H1 (cell line): Measurements from ENCODE around the gene ZRANB1. TPM values are rescaled to one million over a fixed set of nuclear protein-coding genes. Genes with fewer than 3 reads are reported as not detected.

Experiments
- CTCF ChIA-PET: fragments of 300-600 bp; sonication (Branson Sonifier 250); formaldehyde crosslinking; loops from one replicate; lab custom pipeline; 2021; ENCODE audit not compliant: partially characterized antibody; lab: Charles Lee
- POLR2A ChIA-PET: fragments of 300-600 bp; sonication (Branson Sonifier 250); formaldehyde crosslinking; loops from one replicate; lab custom pipeline; 2021; ENCODE audit warnings: inconsistent platforms; ENCODE audit not compliant: partially characterized antibody; lab: Charles Lee
- DNase-seq, 2 experiments: peaks; one replicate each; pipeline versions ENCODE4 v3.0.0 to v3.0.0-alpha.2; 2010 to 2022; ENCODE audit warnings: low spot score in 2 of 2, low read depth in 1 of 2, mixed read lengths in 1 of 2
- FAIRE-seq: peaks from 2 replicates; lab custom pipeline; 2011; peaks lifted over from hg19 to GRCh38; lab: Jason Lieb, UNC
- H2AFZ ChIP-seq: 2 replicates; pipeline ENCODE4 v1.8.1; 2012; ENCODE audit warnings: low read length, inconsistent platforms
- H2AK5ac ChIP-seq: 2 replicates; pipeline ENCODE4 v1.6.1; 2013; ENCODE audit warnings: low read depth, low read length
- H2BK120ac ChIP-seq: replicated peaks from 2 replicates; pipeline ENCODE3; 2013; ENCODE audit warnings: low read depth, low read length, inconsistent platforms
- H2BK12ac ChIP-seq: 2 replicates; pipeline ENCODE4 v1.6.1; 2013; ENCODE audit warnings: low read depth, low read length
- H2BK15ac ChIP-seq: 2 replicates; pipeline ENCODE4 v1.6.1; 2013; ENCODE audit warnings: low read length
- H2BK20ac ChIP-seq: 2 replicates; pipeline ENCODE4 v1.6.1; 2013; ENCODE audit warnings: low read length
- H2BK5ac ChIP-seq: 2 replicates; pipeline ENCODE4 v1.6.1; 2013; ENCODE audit warnings: low read depth, low read length
- H3K14ac ChIP-seq: 2 replicates; pipeline ENCODE4 v1.6.1; 2013; ENCODE audit warnings: inconsistent platforms; ENCODE audit not compliant: insufficient read length
- H3K18ac ChIP-seq: 2 replicates; pipeline ENCODE4 v1.6.1; 2013; ENCODE audit warnings: low read length; ENCODE audit errors: extremely low read depth
- H3K23ac ChIP-seq: 2 replicates; pipeline ENCODE4 v1.6.1; 2013; ENCODE audit warnings: inconsistent platforms; ENCODE audit not compliant: insufficient read length
- H3K23me2 ChIP-seq: 2 replicates; pipeline ENCODE4 v1.6.1; 2013; ENCODE audit warnings: low read depth, low read length
- H3K27ac ChIP-seq: 2 replicates; pipeline ENCODE4 v1.6.1; 2011; ENCODE audit warnings: low read depth, low read length, inconsistent platforms
- H3K27me3 ChIP-seq, 4 experiments: replicated peaks in 1 of 4; 1 replicate in 1 of 4; 2 replicates in 3 of 4; pipeline versions ENCODE4 v1.6.1 to v1.8.1; 2011 to 2013; ENCODE audit warnings: low read length in 3 of 4, mild to moderate bottlenecking in 3 of 4, inconsistent platforms in 2 of 4, mixed read lengths in 2 of 4, moderate library complexity in 1 of 4; ENCODE audit not compliant: control insufficient read depth in 3 of 4, insufficient read depth in 3 of 4; ENCODE audit errors: extremely low read depth in 1 of 4
- H3K36me3 ChIP-seq, 4 experiments: 2 replicates each; pipeline versions ENCODE4 v1.6.1 to v1.8.1; 2011 to 2013; ENCODE audit warnings: mild to moderate bottlenecking in 4 of 4, low read length in 3 of 4, moderate library complexity in 2 of 4, control low read depth in 1 of 4, inconsistent platforms in 1 of 4; ENCODE audit not compliant: insufficient read depth in 4 of 4, control insufficient read depth in 2 of 4
- H3K4ac ChIP-seq: replicated peaks from 2 replicates; pipeline ENCODE3; 2013; ENCODE audit warnings: low read length, low read depth, mixed read lengths, inconsistent platforms; ENCODE audit not compliant: insufficient read length
- H3K4me1 ChIP-seq, 4 experiments: replicated peaks in 1 of 4; 1 replicate in 1 of 4; 2 replicates in 3 of 4; pipeline versions ENCODE4 v1.6.1 to v1.8.1; 2011 to 2013; ENCODE audit warnings: low read length in 3 of 4, inconsistent platforms in 2 of 4, mixed read lengths in 1 of 4; ENCODE audit not compliant: insufficient read depth in 4 of 4, control insufficient read depth in 3 of 4
- H3K4me2 ChIP-seq, 2 experiments: 2 replicates each; pipeline versions ENCODE4 v1.6.1 to v1.8.1; 2011 to 2013; ENCODE audit warnings: low read depth in 2 of 2, low read length in 2 of 2, control low read depth in 1 of 2, inconsistent platforms in 1 of 2, mild to moderate bottlenecking in 1 of 2; ENCODE audit not compliant: insufficient read depth in 1 of 2
- H3K4me3 ChIP-seq, 4 experiments: fragments of 200-600, 300-600 bp in 1 of 4; sonication (generic), shearing (Covaris generic), sonication (Bioruptor Twin) in 1 of 4; 2 replicates each; pipeline versions ENCODE4 v1.5.1 to v1.8.1; 2011 to 2016; ENCODE audit warnings: low read length in 4 of 4, low read depth in 3 of 4, control low read depth in 2 of 4, inconsistent platforms in 2 of 4, mild to moderate bottlenecking in 2 of 4, mixed read lengths in 1 of 4, moderate library complexity in 1 of 4; ENCODE audit not compliant: insufficient read depth in 2 of 4; ENCODE audit errors: extremely low read depth in 1 of 4
- H3K56ac ChIP-seq: replicated peaks from 2 replicates; pipeline ENCODE3; 2013; ENCODE audit warnings: low read depth, mild to moderate bottlenecking, mixed read lengths, low read length, inconsistent platforms; ENCODE audit not compliant: insufficient read length
- H3K79me1 ChIP-seq: 2 replicates; pipeline ENCODE4 v1.6.1; 2013; ENCODE audit warnings: low read depth, low read length, control low read depth
- H3K79me2 ChIP-seq, 2 experiments: 2 replicates each; pipeline versions ENCODE4 v1.6.1 to v1.8.1; 2012 to 2013; ENCODE audit warnings: low read length in 2 of 2, mild to moderate bottlenecking in 2 of 2, inconsistent platforms in 1 of 2; ENCODE audit not compliant: insufficient read depth in 2 of 2, control insufficient read depth in 1 of 2
- H3K9ac ChIP-seq, 4 experiments: replicated peaks in 1 of 4; 1 replicate in 1 of 4; 2 replicates in 3 of 4; pipeline versions ENCODE4 v1.6.1 to v1.8.1; 2011 to 2013; ENCODE audit warnings: low read depth in 3 of 4, low read length in 3 of 4, control low read depth in 2 of 4, mild to moderate bottlenecking in 2 of 4, moderate library complexity in 2 of 4, inconsistent platforms in 1 of 4; ENCODE audit errors: extremely low read depth in 1 of 4
- H3K9me3 ChIP-seq, 2 experiments: 2 replicates each; pipeline versions ENCODE4 v1.6.1 to v1.8.1; 2012 to 2013; ENCODE audit warnings: mild to moderate bottlenecking in 2 of 2, moderate library complexity in 2 of 2, control low read depth in 1 of 2, inconsistent platforms in 1 of 2, low read depth in 1 of 2, low read length in 1 of 2, mixed read lengths in 1 of 2; ENCODE audit not compliant: insufficient read depth in 2 of 2
- H4K20me1 ChIP-seq, 2 experiments: replicated peaks in 1 of 2; 2 replicates each; pipeline versions ENCODE3 to v1.8.1; 2011 to 2013; ENCODE audit warnings: inconsistent platforms in 2 of 2, low read length in 2 of 2, mild to moderate bottlenecking in 1 of 2; ENCODE audit not compliant: insufficient read depth in 2 of 2, control insufficient read depth in 1 of 2
- H4K5ac ChIP-seq: 2 replicates; pipeline ENCODE4 v1.6.1; 2013; ENCODE audit warnings: low read length, low read depth, mixed read lengths, inconsistent platforms; ENCODE audit not compliant: insufficient read length
- H4K8ac ChIP-seq: 2 replicates; pipeline ENCODE4 v1.8.0; 2013; ENCODE audit warnings: mild to moderate bottlenecking, moderate library complexity, low read length, inconsistent platforms; ENCODE audit not compliant: insufficient read depth; ENCODE audit errors: extremely low read depth
- H4K91ac ChIP-seq: replicated peaks from 2 replicates; pipeline ENCODE3; 2013; ENCODE audit warnings: low read length, mixed read lengths, inconsistent platforms; ENCODE audit not compliant: insufficient read length
- BACH1 ChIP-seq: IDR thresholded peaks from 2 replicates; pipeline ENCODE4 v1.6.1; 2012; ENCODE audit warnings: low read length, improper control_type of control experiment
- BRCA1 ChIP-seq: IDR thresholded peaks from 2 replicates; pipeline ENCODE4 v1.6.1; 2012; ENCODE audit warnings: low read depth, low read length, improper control_type of control experiment
- POLR2AphosphoS5 ChIP-seq: IDR thresholded peaks from 2 replicates; pipeline ENCODE4 v1.6.1; 2011; ENCODE audit warnings: low read depth, low read length
- RAD21 ChIP-seq, 2 experiments: IDR thresholded peaks in 1 of 2; conservative IDR thresholded peaks in 1 of 2; 2 replicates each; pipeline ENCODE4 v1.6.1; 2011; ENCODE audit warnings: low read depth in 2 of 2, low read length in 2 of 2, improper control_type of control experiment in 1 of 2, inconsistent platforms in 1 of 2, mild to moderate bottlenecking in 1 of 2, moderate library complexity in 1 of 2
- WGBS, 2 experiments: shearing (Covaris generic) in 1 of 2; methylation state at CpG; one replicate each; pipeline versions ENCODE4 v1.1.6 to v1.1.7; 2013 to 2015; ENCODE audit warnings: low lambda C conversion rate in 2 of 2, mixed read lengths in 2 of 2, inconsistent platforms in 1 of 2, low coverage in 1 of 2, missing lambda C conversion rate in 1 of 2; ENCODE audit not compliant: insufficient replicate concordance in 2 of 2, insufficient coverage in 1 of 2, insufficient read length in 1 of 2; ENCODE audit errors: extremely low coverage in 1 of 2, missing lambda C conversion rate in 1 of 2; 5-methylcytosine and 5-hydroxymethylcytosine counted together
- polyA plus RNA-seq, 7 experiments: library from polyadenylated mRNA; depleted of rRNA in 3 of 7; stranded (reverse) in 5 of 7; unstranded in 2 of 7; fragments of >200 nt in 5 of 7; fragments of 200-250 nt in 2 of 7; gene quantifications; 1 replicate in 5 of 7; 2 replicates in 1 of 7; 4 replicates in 1 of 7; pipeline versions ENCODE4 v1.2.1 to v1.2.3, GENCODE V29; 2011 to 2013; ENCODE audit warnings: missing spikeins in 2 of 7, mixed read lengths in 2 of 7
- total RNA-seq: library from RNA; stranded (reverse); fragmentation: NEBNext Ultra II Directional; extraction: Animal tissue kit (Norgen Biotek cat#: 25700); gene quantifications from 2 replicates; pipeline ENCODE4 v1.2.1, GENCODE V29; 2021
- TF ChIP-seq, protein P1 (sequence below): IDR thresholded peaks from 2 replicates; pipeline ENCODE4 v1.6.1; 2012; ENCODE audit warnings: inconsistent platforms

ZRANB1 gene
- total and polyA plus RNA-seq, 2 of the 8 experiments (the other 6 are each of a cell fraction or from before 2014, with no cell fraction given): 6.1 to 19.9 TPM

DNA sequence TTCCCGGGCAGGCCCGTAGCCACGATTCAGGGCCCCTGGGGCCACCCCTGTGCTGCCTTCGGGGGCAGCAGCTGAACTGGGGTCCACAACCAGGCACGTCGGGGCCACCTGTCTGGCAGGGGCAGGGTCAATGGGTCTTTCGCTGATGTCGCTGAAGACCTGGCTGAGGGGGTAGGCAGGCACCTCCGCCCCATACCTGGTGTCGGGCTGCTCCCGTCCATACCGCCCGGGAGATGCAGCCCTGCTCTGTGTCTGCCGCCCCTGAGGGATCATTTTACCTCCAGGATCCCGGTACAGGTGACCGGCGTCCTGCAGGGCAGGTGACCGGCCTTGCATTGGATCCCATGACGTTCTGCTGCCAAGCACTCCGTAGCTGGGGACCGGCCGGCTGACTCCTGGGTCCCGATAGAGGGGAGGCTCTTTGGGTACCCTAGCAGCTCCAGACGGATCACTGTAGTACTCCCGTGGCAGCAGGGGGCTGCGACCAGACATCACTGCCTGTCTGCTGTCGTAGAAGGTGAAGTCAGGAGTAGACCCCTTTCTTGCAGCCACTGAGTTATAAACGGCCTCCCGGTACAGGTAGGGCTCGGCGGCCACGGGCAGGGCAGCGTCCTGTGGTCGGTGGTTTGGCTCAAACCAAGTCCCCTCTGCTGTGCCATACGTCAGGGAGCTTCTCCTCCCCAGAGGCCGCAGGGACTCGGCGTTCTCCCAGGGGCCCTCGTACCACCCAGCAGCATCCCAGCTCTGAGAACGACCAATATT, 85.2 kb downstream of the ZRANB1 start:
- POLR2A ChIA-PET: interaction anchor here (1.1 to 1.5 kb wide), 2 partner anchors 18 to 30 kb away, joined by 3 to 4 read pairs; no protein-coding TSS in a partner anchor
- peaks cover 0 to 10% (median 4%) of the 10 kb centered on the region in 4 experiments; a peak in 6 of 7 replicates for H3K4me1 ChIP-seq
- H4K91ac ChIP-seq: no peak overlapping the region
- 96% methylated on average over 39 of the region's 40 CpGs; no CpG with 5 or more reads in 1 of the 2 experiments for WGBS, 2 experiments
- H3K23me2 ChIP-seq: no peaks in the 10 kb centered on the region
- H3K56ac ChIP-seq: no peak overlapping the region
- H3K9me3 ChIP-seq: no peaks in the 10 kb centered on the region
- H3K14ac ChIP-seq: no peak overlapping the region
- H3K4ac ChIP-seq: no peak overlapping the region
- no peak overlapping the region for H3K4me3 ChIP-seq
- H2BK15ac ChIP-seq: no peak overlapping the region
- no peak overlapping the region for H2BK120ac ChIP-seq
- no peak overlapping the region for H3K23ac ChIP-seq
- FAIRE-seq: no peak
- no peak overlapping the region for H3K18ac ChIP-seq
- no peak overlapping the region for H3K4me2 ChIP-seq
- H3K9ac ChIP-seq: no peak overlapping the region
- peaks cover 6 to 52% (median 23%) of the 10 kb centered on the region in 4 experiments; a peak in 7 of 8 replicates for H3K36me3 ChIP-seq
- no peak for DNase-seq
- CTCF ChIA-PET: interaction anchor here (0.6 to 1.8 kb wide), 9 partner anchors 9 to 606 kb away, joined by 3 to 8 read pairs (median 4); no protein-coding TSS in a partner anchor
- H3K79me1 ChIP-seq: peaks cover 30% of the 10 kb centered on the region
- H2BK12ac ChIP-seq: no peak overlapping the region
- no peak overlapping the region for H3K27ac ChIP-seq
- H2BK5ac ChIP-seq: no peak overlapping the region
- no peak overlapping the region for H2AK5ac ChIP-seq
- no peak overlapping the region for H4K5ac ChIP-seq
- no peak overlapping the region for H2BK20ac ChIP-seq
- peak overlapping the region; percentile 42; the same call in 1 of the 2 replicates for H4K8ac ChIP-seq
- no peaks in the 10 kb centered on the region for H3K27me3 ChIP-seq
- H4K20me1 ChIP-seq: peaks cover 39 to 47% of the 10 kb centered on the region in 2 experiments
- peaks cover 9 to 99% of the 10 kb centered on the region in 2 experiments for H3K79me2 ChIP-seq
- no peak overlapping the region for H2AFZ ChIP-seq
- TF ChIP-seq BACH1: no peak
- no peak for TF ChIP-seq RAD21 (IDR thresholded peaks at IDR 0.05 in 1 of 2, conservative IDR thresholded peaks at IDR 0.05 in 1 of 2; ENCODE audit: low read depth in 2 of 2, low read length in 2 of 2)
- TF ChIP-seq BRCA1: no peak
- TF ChIP-seq, protein P1, sequence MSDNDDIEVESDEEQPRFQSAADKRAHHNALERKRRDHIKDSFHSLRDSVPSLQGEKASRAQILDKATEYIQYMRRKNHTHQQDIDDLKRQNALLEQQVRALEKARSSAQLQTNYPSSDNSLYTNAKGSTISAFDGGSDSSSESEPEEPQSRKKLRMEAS: no peak
- TF ChIP-seq POLR2AphosphoS5: no peak
